Smooth muscle cell of the brain vasculature (primary cell): ENCODE measurements around the gene PWWP2B.

ENCODE experiments used
- DNase-seq: peaks from one replicate; pipeline ENCODE4 v3.0.0-alpha.2; 2012; ENCODE audit warnings: low read depth, low spot score

PWWP2B gene

GRCh38 chr10:132394201-132394811 is 2.7 kb upstream of the PWWP2B start:
- DNase-seq = no peak

GRCh38 chr10:132394936-132395703 is 1.9 kb upstream of the PWWP2B start:
- DNase-seq = no peak

DNA sequence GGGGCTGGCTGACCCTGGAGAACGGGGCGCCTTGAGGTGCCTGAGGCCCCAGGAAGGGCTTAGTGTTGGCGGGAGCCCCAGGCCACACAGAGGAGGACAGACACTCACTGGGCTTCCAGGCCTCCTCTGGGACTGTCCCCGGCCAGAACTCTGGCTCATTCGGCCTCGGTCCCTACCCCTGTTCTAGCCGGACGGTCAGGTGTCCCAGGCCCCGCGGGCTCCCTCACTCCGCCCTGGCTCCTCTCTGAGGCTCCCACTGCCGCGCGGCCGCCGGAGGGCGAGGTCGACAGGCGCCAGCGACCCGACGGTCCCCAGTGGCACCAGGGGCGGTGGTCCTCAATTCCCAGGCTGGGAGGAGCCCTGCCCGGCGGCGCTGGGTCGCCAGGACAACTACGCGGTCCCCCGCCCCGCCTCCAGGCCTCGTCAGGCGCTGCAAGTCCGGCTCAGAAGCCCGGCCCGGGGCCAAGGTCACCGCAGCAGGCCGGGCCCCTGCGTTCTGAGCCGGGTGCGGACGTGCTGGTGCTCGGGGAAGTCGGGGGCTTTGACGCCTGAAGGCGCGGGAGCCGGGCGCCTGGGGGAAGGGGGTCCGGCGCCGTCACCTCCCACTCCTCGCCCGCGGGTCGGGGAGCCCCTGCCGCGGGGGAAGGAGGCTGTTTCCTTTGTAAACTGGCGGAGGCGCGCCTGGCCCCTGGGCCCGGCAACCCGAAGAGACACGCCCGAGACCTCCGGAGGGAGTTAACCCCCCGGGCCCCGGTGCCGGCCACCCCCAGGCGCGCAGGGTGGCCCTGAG is 1.1 kb upstream of the PWWP2B start:
- DNase-seq = no peak

DNA sequence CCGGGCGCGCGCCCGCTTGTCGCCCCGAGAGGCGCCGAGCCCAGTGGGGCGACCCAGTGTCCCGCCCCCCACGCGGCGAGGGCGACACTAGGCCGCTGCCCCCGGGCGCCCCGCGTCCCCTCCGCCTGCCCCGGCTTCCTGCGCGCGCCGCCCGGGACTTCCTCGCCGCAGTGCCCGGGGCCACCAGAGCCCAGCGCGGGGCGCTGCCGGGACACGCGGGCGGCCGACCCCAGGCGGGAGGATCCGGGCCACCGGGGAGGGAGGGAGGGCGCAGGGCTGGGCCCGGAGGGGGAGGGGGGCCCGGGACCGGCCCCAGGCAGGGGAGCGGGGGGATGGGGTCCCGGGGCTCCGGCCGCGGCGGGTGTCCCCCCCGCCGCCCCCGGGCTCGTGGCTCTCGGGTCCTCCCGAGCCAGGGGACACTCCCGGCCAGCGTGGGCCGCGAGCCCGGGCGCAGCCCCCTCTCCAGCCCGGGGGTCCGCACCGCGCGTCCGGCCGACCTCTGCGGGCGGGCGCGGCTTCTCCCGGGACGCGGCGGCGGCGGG is 435 bp upstream of the PWWP2B start:
- DNase-seq = no peak

DNA sequence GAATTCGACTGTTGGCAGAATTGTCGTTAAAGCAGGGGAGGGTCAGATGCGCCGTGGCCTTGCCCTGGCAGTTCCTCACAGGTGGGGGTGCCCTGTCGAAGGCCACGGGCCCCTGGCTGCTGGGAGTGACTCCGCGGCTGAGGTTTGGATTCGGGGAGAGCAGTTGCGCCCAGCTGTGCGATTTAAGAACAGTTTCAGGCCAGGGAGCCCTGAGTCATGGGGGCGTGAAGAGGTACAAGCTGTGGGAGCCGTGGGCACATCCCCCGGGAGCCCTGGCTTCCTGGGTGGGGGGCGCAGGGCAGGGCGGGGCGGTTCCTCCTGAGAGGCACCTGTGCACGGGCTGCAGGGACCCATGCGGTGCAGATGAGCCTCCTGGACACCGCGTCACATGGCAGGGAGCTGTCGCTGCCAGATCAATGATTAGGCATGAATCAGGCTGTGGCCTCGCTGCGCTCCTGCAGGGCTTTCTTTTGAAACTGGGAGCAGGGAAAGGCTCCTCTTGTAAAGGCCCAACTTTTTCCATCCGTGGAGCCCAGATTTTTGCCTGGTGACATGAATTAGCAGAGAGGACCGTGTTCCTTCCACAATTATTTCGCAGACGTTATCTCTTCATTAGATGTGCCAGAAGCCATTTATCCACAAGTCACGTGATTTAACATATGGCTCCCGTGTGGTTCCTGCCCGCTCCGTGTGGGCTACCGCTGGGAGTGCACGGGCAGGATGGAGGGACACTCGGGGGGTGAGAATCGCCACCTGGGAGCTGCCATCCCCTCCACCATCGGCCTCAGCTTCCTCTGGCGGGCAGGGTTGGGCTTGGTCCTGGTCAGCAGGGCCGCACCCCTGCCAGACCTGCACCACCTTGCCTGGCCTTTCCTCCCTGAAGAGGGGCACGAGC is 918 bp downstream of the PWWP2B start:
- no peak for DNase-seq

- DNase-seq = no peak
Observed at GRCh38 chr10:132398566-132398991, 1.6 kb downstream of the PWWP2B start.

GRCh38 chr10:132399117-132400035 is 2.4 kb downstream of the PWWP2B start:
- DNase-seq = no peak

- no peak for DNase-seq
Observed at GRCh38 chr10:132400041-132400546, 3.1 kb downstream of the PWWP2B start.

- no peak for DNase-seq
Observed at GRCh38 chr10:132400547-132401151, 3.6 kb downstream of the PWWP2B start.

GRCh38 chr10:132401401-132402118 is 4.6 kb downstream of the PWWP2B start:
- no peak for DNase-seq

GRCh38 chr10:132402781-132403241 is 5.8 kb downstream of the PWWP2B start:
- no peak for DNase-seq

DNA sequence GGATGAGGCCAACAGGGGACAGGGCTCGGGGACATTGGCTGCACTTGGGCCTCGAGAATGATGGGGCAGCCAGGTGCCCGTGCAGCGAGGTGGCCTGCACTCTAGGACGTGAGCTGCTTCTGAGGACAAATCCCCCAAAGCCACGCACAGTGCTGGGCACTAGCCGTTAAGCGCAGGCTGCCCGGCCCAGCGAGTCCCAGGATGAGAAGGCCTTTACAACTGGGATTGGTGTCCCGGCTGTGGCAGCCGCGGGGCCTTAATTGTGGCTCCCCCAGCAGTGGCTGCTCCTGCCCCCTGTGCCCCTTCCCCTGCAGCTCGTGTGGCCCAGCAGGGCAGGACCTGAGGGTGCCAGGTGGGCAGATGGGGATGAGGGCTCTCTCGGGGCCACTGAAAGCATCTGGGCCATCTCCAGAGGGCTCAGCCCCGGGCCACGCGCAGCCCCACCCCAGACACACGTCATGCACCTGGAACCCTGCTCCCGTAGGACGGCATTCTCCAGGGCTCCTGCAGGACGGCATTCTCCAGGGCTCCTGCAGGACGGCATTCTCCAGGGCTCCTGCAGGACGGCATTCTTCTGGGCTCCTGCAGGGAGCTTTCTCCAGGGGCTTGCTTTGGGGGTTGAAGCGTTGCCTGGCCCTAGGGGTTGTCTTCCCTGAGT is 6.6 kb downstream of the PWWP2B start:
- no peak for DNase-seq

GRCh38 chr10:132404169-132404880 is 7.3 kb downstream of the PWWP2B start:
- no peak for DNase-seq

DNA sequence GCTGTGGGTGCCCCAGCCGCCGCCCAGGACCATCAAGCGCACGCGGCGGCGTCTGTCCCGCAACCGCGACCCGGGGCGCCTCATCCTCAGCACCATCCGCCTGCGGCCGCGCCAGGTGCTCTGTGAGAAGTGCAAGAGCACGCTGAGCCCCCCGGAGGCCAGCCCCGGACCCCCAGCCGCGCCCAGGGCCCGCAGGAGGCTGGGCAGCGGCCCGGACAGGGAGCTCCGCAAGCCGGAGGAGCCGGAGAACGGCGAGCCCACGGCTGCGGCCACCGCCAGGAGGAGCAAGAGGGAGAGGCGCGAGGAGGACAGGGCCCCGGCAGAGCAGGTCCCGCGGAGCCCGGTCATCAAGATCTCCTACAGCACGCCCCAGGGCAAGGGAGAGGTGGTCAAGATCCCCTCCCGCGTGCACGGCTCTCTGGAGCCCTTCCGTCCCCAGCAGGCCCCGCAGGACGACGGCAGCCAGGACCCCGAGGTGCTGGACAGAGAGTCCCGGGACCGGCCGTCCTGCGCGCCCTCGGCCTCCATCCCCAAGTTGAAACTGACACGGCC is 8.0 kb downstream of the PWWP2B start:
- DNase-seq = no peak

DNA sequence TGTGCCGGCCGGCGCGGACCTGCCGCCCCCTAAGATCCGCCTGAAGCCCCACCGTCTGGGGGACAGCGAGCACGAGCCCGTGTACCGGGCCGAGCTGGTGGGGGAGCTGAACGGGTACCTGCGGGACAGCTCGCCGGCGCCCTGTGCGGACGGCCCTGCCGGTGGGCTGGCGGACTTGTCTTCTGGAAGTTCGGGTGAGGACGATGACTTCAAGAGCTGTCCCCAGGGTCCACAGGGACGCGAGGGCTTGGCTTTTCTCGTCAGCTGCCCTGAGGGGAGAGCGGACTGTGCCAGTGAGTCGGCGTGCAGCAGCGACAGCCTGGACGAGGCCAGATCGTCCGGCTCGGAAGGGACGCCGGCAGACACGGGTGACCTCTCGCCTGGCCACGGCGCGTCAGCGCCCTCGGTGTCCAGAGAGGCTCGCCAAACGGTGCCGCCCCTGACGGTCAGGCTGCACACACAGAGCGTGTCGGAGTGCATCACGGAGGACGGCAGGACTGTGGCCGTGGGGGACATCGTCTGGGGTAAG is 8.5 kb downstream of the PWWP2B start:
- no peak for DNase-seq

GRCh38 chr10:132406181-132406580 is 9.2 kb downstream of the PWWP2B start:
- DNase-seq = no peak

GRCh38 chr10:132406750-132407149 is 9.8 kb downstream of the PWWP2B start:
- no peak for DNase-seq
